ENCODE results near the gene LHX3.

LHX3 gene

DNA sequence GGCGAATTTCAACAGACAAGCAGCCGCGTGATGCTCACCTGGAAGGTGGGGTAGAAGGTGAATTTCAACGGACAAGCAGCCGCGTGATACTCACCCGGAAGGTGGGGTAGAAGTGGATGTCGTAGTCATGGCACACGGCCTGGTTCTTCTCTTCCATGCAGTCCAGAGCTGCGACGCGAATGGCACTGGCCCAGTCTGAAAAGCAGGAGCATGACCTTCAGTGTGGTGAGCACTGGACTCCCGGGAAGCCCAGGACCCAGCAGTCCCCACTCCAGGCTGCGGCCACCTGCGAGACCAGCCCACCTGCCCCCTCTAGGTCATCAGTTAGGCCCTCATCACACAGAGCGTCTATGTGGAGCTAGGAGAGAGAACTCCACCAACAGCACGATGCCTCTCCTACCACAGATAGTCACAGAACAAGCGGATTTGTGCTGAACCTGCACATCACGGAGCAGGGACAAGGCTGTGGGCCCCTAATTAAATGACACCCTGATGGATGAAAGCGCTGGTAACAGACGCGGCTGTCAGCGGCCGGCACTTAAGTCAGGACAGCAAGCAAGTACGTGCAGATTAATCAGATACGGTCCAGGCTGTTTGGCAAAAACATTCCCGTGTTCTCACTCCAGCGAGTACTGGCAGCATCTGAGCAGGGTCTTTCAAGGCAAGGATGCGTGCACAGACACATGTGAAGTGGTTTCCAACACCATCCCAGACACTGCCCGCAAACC, 21.9 kb upstream of the LHX3 start:
- DNase-seq (ENCODE audit: low read depth), result no peak

DNA sequence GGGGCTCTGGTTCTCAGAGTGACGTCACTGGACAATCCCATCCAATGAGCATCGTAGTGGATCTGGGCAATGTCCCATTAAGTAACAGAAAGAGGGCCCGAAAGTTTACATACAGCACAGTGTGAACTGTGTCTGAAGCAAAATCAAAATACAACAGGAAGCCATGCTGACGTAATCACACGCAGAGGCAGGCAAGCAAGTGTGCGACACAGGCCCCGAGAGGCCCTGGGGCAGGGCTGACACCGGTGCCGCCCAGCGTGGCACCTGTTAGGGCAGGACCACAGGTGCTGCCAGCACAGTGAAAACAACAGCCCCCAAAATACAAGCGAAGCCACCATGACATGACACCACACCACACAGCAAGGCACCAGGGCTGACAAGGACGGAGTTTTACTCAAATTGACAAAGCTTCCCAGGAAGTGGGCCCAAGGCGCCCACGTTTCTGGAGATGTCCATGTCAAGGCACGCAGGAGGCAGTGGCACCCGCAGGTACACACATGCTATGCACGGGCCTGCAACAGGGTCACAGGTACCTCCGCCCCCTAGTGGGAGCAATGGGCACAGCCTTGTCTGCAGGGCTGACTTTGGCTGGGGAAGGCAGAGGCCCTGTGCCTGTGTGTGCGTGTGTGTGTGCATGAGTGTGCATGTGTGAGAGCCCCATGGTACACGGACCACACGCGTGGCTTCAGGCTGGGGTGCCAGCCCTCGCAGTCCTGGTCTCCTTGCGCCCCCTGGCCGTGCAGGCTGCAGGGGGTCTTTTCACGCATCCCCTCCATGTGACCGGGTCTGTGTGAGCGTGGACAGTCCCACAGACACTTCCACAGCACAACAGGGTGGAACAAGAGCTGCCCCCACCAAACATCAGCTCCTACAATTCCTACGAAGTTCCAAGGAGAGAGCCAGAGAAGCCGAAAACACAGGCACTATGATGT, 21.1 kb upstream of the LHX3 start:
- peak; percentile 26 for DNase-seq (ENCODE audit: low read depth)

DNA sequence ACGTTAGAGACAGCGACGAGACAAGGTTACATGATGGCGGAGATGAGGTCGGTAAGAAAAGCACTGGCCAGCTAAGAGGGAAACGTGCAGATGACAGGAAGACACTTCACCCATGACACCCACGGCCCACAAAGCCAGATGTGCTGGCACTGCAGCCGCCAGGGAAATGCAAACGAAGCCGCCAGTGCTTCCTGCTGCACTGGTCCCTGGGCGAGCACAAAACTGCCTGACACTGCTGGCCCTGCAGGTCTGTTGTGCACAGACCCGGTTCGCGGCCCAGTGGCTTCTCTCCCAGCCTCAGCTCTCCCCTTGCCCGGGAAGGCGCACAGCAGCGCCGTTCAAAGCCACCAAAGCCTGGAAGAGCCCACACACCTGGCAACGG, 20.4 kb upstream of the LHX3 start:
- no peak for DNase-seq (ENCODE audit: low read depth)

GRCh38 chr9:136223871-136224640, 19.1 kb upstream of the LHX3 start:
- DNase-seq (ENCODE audit: low read depth), result no peak

DNA sequence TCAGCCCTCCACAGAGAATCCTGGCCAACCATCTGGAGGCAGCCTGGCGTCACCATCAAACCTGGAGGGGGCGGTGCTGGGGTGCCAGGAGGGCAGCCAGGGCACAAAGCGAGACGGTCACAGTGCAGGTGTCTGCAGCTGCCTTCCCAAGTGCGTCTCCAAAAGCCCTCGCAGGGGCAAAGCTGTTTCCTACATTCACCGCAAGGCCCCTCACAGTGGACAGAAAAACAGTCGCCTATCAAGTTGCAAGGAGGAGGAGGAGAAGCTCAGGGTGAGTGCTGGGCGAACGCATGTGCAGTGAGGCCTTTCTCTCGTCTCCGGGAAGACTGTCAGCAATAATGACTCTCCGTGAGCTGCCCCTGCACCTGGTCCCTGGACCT, 18.0 kb upstream of the LHX3 start:
- no peak for DNase-seq (ENCODE audit: low read depth)

- no peak for DNase-seq (ENCODE audit: low read depth)
Measured at GRCh38 chr9:136222166-136222905, 17.4 kb upstream of the LHX3 start.

- DNase-seq (ENCODE audit: low read depth), result no peak
Measured at GRCh38 chr9:136220017-136220729, 15.2 kb upstream of the LHX3 start.

DNA sequence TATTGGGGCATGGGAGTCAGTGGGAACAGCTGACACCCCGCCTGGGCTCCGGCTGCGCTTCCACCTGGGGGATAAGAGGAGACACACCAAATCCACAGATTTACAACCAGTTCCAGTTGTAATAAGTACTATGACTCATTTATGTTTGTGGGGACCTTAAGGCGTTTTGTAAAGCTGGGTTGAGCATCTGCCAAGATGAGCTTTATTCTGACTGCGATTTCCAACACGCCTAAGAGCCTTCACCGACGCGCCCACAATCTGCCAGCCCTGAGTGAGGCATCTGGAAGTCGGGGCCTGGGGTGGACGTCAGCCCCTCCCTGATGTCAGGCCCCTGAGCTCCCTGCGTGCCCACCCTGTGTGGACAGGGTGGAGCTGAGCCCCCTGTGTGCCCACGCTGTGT, 14.3 kb upstream of the LHX3 start:
- DNase-seq (ENCODE audit: low read depth), result no peak

DNA sequence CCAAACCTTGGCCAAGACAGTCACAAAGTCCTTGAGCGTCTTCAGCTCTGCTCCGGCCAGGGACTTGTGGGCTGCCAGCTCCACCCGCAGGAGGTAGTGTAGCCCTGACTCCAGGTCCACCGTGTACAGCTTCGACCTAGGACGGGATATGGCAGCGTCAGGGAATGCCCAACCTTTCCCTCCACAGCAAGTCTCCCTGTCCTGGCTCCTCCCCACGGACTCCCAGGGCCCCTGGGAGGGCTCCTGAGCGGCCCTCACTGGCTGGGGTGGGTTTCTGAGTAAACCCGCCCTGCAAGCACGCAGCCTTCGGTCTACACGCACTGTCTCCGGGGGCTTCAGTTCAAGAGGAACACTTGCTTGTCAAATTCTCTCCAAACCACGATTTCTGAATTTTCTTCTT, 13.7 kb upstream of the LHX3 start:
- no peak for DNase-seq (ENCODE audit: low read depth)

GRCh38 chr9:136218271-136218670, 13.3 kb upstream of the LHX3 start:
- DNase-seq (ENCODE audit: low read depth), result no peak

- DNase-seq (ENCODE audit: low read depth), result no peak
Measured at GRCh38 chr9:136216541-136217244, 11.8 kb upstream of the LHX3 start.

GRCh38 chr9:136213733-136214132, 8.8 kb upstream of the LHX3 start:
- DNase-seq (ENCODE audit: low read depth), result no peak

- no peak for DNase-seq (ENCODE audit: low read depth)
Measured at GRCh38 chr9:136212345-136212950, 7.5 kb upstream of the LHX3 start.

- DNase-seq (ENCODE audit: low read depth), result no peak
Measured at GRCh38 chr9:136211441-136212344, 6.8 kb upstream of the LHX3 start.

GRCh38 chr9:136211006-136211405, 6.1 kb upstream of the LHX3 start:
- DNase-seq (ENCODE audit: low read depth), result no peak

GRCh38 chr9:136210276-136210675, 5.3 kb upstream of the LHX3 start:
- no peak for DNase-seq (ENCODE audit: low read depth)

- no peak for DNase-seq (ENCODE audit: low read depth)
Measured at GRCh38 chr9:136209786-136210185, 4.9 kb upstream of the LHX3 start.

DNA sequence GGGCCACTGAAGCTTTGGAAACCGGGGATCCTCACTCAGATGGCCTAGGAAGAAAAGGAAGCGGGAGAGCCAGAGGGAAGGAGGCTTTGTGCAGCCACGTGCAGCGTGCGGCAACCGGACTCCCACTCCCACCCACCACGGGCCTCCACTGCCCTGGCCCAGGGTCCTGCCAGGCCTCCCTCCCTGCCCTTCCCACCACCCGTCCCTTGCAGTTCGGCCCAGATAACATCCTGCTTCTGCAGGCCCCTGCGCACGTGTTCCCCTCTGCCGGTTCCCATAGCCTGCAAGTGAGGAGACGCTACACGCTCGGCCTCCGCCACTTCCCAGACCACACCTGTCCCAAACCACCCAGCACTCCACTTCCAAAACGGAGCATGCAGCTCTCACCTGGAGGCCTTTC, 4.3 kb upstream of the LHX3 start:
- no peak for DNase-seq (ENCODE audit: low read depth)

- DNase-seq (ENCODE audit: low read depth), result no peak
Measured at GRCh38 chr9:136208675-136209074, 3.7 kb upstream of the LHX3 start.
